Right lobe of liver (tissue), 4 donors: ENCODE measurements around the gene TMEM217.

ENCODE experiments used
- CTCF ChIP-seq, 4 donors: fragments of 200-600 bp in 3 of 4; fragments of 450-650 bp in 1 of 4; IDR thresholded peaks; one replicate each; pipeline versions ENCODE4 v1.5.1 to v1.8.0; 2016 to 2022; ENCODE audit warnings: antibody characterized with exemption in 4 of 4, mild to moderate bottlenecking in 2 of 4
- POLR2A ChIP-seq: fragments of 450-650 bp; IDR thresholded peaks from one replicate; pipeline ENCODE4 v1.6.1; 2017; ENCODE audit warnings: antibody characterized with exemption, mild to moderate bottlenecking
- donor health status: DM: no; HTN: no; CAD: no.
- donor health status: DM: no; HTN: no; CAD: no.
- donor health status: DM: no; HTN: yes; CAD: no.

- TF ChIP-seq CTCF (IDR thresholded peaks at IDR 0.05) (no peak), POLR2A (no peak)
Measured at GRCh38 chr6:37265860-37266259, 7.9 kb upstream of the TMEM217 start.
